GM12878 (cell line): ENCODE measurements around the gene NPRL2. TPM values are rescaled to one million over a fixed set of nuclear protein-coding genes. Genes with fewer than 3 reads are reported as not detected.
A peak's percentile ranks its signal among the peaks of the same experiment; 100 is the strongest.

ENCODE experiments used
- BHLHE40 ChIP-seq, 2 experiments: fragments of 450-650 bp in 1 of 2; IDR thresholded peaks; 2 replicates each; pipeline ENCODE4 v1.6.1; 2011 to 2017; ENCODE audit warnings: low read depth in 2 of 2, borderline replicate concordance in 1 of 2, improper control_type of control experiment in 1 of 2, low read length in 1 of 2, mild to moderate bottlenecking in 1 of 2
- BMI1 ChIP-seq: fragments of 450-650 bp; IDR thresholded peaks from 2 replicates; pipeline ENCODE4 v1.6.1; 2016; ENCODE audit warnings: mild to moderate bottlenecking, moderate library complexity, borderline replicate concordance
- BRCA1 ChIP-seq: IDR thresholded peaks from 2 replicates; pipeline ENCODE4 v1.6.1; 2011; ENCODE audit warnings: low read depth, low read length, improper control_type of control experiment
- CBFB ChIP-seq: IDR thresholded peaks from 2 replicates; pipeline ENCODE4 v1.6.1; 2016; ENCODE audit warnings: antibody characterized with exemption, low read depth
- CEBPZ ChIP-seq: fragments of 150-350 bp; IDR thresholded peaks from 2 replicates; pipeline ENCODE4 v1.6.1; 2016; ENCODE audit warnings: low read depth, low read length
- CREB1 ChIP-seq: IDR thresholded peaks from 2 replicates; pipeline ENCODE4 v1.6.1; 2012; ENCODE audit warnings: low read depth, mild to moderate bottlenecking, inconsistent platforms
- CTCF ChIP-seq, 3 experiments: IDR thresholded peaks in 2 of 3; conservative IDR thresholded peaks in 1 of 3; 2 replicates each; pipeline ENCODE4 v1.5.1; 2011; ENCODE audit warnings: low read depth in 3 of 3, low read length in 3 of 3, mild to moderate bottlenecking in 3 of 3, control low read depth in 2 of 3, moderate library complexity in 2 of 3, inconsistent platforms in 1 of 3, mixed read lengths in 1 of 3; ENCODE audit not compliant: control insufficient read depth in 2 of 3, insufficient read depth in 1 of 3; ENCODE audit errors: extremely low read depth in 1 of 3
- ETV6 ChIP-seq, 2 experiments: fragments of 450-650 bp in 1 of 2; IDR thresholded peaks in 1 of 2; conservative IDR thresholded peaks in 1 of 2; 2 replicates each; pipeline ENCODE4 v1.6.1; 2014; ENCODE audit warnings: antibody characterized with exemption in 1 of 2, borderline replicate concordance in 1 of 2, low read depth in 1 of 2, mild to moderate bottlenecking in 1 of 2, moderate library complexity in 1 of 2
- FOXM1 ChIP-seq: IDR thresholded peaks from 2 replicates; pipeline ENCODE4 v1.6.1; 2012; ENCODE audit warnings: low read depth, mild to moderate bottlenecking, inconsistent platforms, low read length, moderate library complexity
- GABPA ChIP-seq: IDR thresholded peaks from 2 replicates; pipeline ENCODE4 v1.6.1; 2014; ENCODE audit warnings: antibody characterized with exemption, low read depth, mild to moderate bottlenecking, inconsistent platforms
- NBN ChIP-seq: fragments of 450-650 bp; IDR thresholded peaks from 2 replicates; pipeline ENCODE4 v1.6.1; 2016
- NR2F1 ChIP-seq: fragments of 450-650 bp; conservative IDR thresholded peaks from 2 replicates; pipeline ENCODE4 v1.6.1; 2017; ENCODE audit warnings: mild to moderate bottlenecking
- NRF1 ChIP-seq: conservative IDR thresholded peaks from 2 replicates; pipeline ENCODE4 v1.6.1; 2011; ENCODE audit warnings: mild to moderate bottlenecking, low read depth, low read length, improper control_type of control experiment
- PAX5 ChIP-seq: IDR thresholded peaks from 2 replicates; pipeline ENCODE4 v1.6.1; 2011; ENCODE audit warnings: low read depth, low read length, borderline replicate concordance
- PKNOX1 ChIP-seq: fragments of 450-650 bp; IDR thresholded peaks from 2 replicates; pipeline ENCODE4 v1.6.1; 2016; ENCODE audit warnings: mild to moderate bottlenecking
- RAD51 ChIP-seq: fragments of 450-650 bp; IDR thresholded peaks from 2 replicates; pipeline ENCODE4 v1.6.1; 2016; ENCODE audit warnings: moderate library complexity, mild to moderate bottlenecking, inconsistent platforms
- RCOR1 ChIP-seq: conservative IDR thresholded peaks from 2 replicates; pipeline ENCODE4 v1.6.1; 2012; ENCODE audit warnings: low read depth, low read length, improper control_type of control experiment
- STAT1 ChIP-seq: fragments of 450-650 bp; conservative IDR thresholded peaks from 2 replicates; pipeline ENCODE4 v1.6.1; 2014; ENCODE audit warnings: antibody characterized with exemption, mild to moderate bottlenecking
- SUZ12 ChIP-seq: fragments of 200-600 bp; sonication (generic); IDR thresholded peaks from one replicate; pipeline ENCODE4 v1.6.1; 2018; ENCODE audit warnings: antibody characterized with exemption, mild to moderate bottlenecking; ENCODE audit not compliant: unreplicated experiment
- TARDBP ChIP-seq: IDR thresholded peaks from 2 replicates; pipeline ENCODE4 v1.6.1; 2016; ENCODE audit warnings: borderline replicate concordance
- TCF7 ChIP-seq: IDR thresholded peaks from 2 replicates; pipeline ENCODE4 v1.6.1; 2014; ENCODE audit warnings: antibody characterized with exemption, borderline replicate concordance
- ZNF622 ChIP-seq: fragments of 450-650 bp; IDR thresholded peaks from 2 replicates; pipeline ENCODE4 v1.6.1; 2017; ENCODE audit warnings: mild to moderate bottlenecking, inconsistent platforms
- polyA plus RNA-seq, 11 experiments: library from polyadenylated mRNA; depleted of rRNA in 4 of 11; unstranded in 6 of 11; stranded (reverse) in 5 of 11; fragments of >200 nt; fragmentation: Nextera tagmentation in 4 of 11; fragmentation: Illumina TruSeq in 1 of 11; extraction: Ambion mirVana in 4 of 11; extraction: Trizol in 1 of 11; gene quantifications; 1 replicate in 1 of 11; 2 replicates in 10 of 11; pipeline versions ENCODE4 v1.2.1 to v1.2.3, GENCODE V29; 2011 to 2016; ENCODE audit warnings: inconsistent platforms in 2 of 11, missing spikeins in 2 of 11, low read depth in 1 of 11
- total RNA-seq, 4 experiments: library from RNA; depleted of rRNA in 3 of 4; stranded (reverse); fragments of >200 nt in 3 of 4; fragmentation: Illumina TruSeq in 1 of 4; extraction: Trizol in 1 of 4; gene quantifications; 2 replicates each; pipeline versions ENCODE4 v1.2.1 to v1.2.3, GENCODE V29; 2013 to 2021
- TF ChIP-seq, protein P1 (sequence below): fragments of 450-650 bp; IDR thresholded peaks from 2 replicates; pipeline ENCODE4 v1.6.1; 2017; ENCODE audit warnings: mild to moderate bottlenecking, low read depth, inconsistent platforms; ENCODE audit not compliant: poor library complexity, severe bottlenecking

The NPRL2 gene
- total and polyA plus RNA-seq, 10 of the 15 experiments (the other 5 are each of a cell fraction or from before 2014, with no cell fraction given), result 17.8 to 54.2 (median 32.9) TPM

DNA sequence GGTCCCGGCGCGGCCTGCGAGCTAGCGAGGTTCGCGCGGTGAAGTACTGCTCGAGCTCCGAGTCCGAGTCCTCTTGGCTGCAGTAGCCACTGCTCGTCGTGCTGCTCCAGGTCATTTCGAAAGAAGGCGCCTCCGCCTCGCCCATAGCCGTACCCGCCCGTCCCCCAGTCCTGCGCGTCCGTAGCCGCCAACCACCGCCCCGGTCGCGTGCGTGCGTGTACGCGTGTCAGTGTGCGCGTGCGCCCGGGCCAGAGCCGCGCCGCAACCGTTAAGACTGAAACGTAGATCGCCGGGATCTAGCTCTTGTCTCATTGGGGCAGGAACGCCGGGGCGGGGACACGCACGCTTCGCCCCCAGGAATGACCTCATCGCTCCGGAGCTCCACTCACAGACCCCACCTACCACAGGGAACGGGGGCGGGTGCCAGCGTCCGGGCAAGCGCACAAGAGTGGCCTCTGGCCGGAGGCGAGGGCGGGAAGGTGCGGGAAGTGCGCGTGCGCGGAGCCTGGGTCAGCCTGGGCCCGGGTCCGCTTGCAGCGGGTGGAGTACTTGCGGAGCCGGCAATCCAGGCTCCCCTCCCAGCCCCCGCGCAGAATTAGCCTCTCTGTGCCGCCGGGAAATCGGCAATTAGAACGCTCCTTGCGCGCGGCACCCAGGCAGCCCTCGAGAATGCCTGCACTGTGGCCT lies 13.3 kb downstream of the NPRL2 start (continued):
- TF ChIP-seq, protein P1, sequence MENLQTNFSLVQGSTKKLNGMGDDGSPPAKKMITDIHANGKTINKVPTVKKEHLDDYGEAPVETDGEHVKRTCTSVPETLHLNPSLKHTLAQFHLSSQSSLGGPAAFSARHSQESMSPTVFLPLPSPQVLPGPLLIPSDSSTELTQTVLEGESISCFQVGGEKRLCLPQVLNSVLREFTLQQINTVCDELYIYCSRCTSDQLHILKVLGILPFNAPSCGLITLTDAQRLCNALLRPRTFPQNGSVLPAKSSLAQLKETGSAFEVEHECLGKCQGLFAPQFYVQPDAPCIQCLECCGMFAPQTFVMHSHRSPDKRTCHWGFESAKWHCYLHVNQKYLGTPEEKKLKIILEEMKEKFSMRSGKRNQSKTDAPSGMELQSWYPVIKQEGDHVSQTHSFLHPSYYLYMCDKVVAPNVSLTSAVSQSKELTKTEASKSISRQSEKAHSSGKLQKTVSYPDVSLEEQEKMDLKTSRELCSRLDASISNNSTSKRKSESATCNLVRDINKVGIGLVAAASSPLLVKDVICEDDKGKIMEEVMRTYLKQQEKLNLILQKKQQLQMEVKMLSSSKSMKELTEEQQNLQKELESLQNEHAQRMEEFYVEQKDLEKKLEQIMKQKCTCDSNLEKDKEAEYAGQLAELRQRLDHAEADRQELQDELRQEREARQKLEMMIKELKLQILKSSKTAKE, result no peak
- TF ChIP-seq BRCA1, result no peak
- TF ChIP-seq PKNOX1, result no peak
- TF ChIP-seq BMI1, result no peak
- no peak for TF ChIP-seq FOXM1
- no peak for TF ChIP-seq CBFB
- no peak for TF ChIP-seq STAT1
- peak; percentile 52 for TF ChIP-seq NRF1
- TF ChIP-seq BHLHE40 (IDR thresholded peaks at IDR 0.05; ENCODE audit: borderline replicate concordance in 1 of 2, low read depth in 2 of 2, low read length in 1 of 2), result peak; percentile 98 to 100
- no peak for TF ChIP-seq ETV6 (conservative IDR thresholded peaks at IDR 0.05 in 1 of 2, IDR thresholded peaks at IDR 0.05 in 1 of 2; ENCODE audit: borderline replicate concordance in 1 of 2, low read depth in 1 of 2)
- no peak for TF ChIP-seq ZNF622
- no peak for TF ChIP-seq RCOR1
- 0 out of 2 replicates have a peak, but pooled peaks have one; percentile 47 for TF ChIP-seq PAX5
- TF ChIP-seq GABPA, result no peak
- no peak for TF ChIP-seq TCF7
- no peak for TF ChIP-seq SUZ12
- peak; percentile 48 for TF ChIP-seq NBN
- TF ChIP-seq CTCF (IDR thresholded peaks at IDR 0.05 in 2 of 3, conservative IDR thresholded peaks at IDR 0.05 in 1 of 3; ENCODE audit: control insufficient read depth in 2 of 3, extremely low read depth in 1 of 3, insufficient read depth in 1 of 3, low read depth in 3 of 3, low read length in 3 of 3), result no peak
- no peak for TF ChIP-seq TARDBP
- no peak for TF ChIP-seq RAD51
- no peak for TF ChIP-seq CEBPZ
- peak; percentile 68 for TF ChIP-seq NR2F1
- TF ChIP-seq CREB1, result no peak
